Breast epithelium (tissue), 4 donors: Measurements from ENCODE around the gene PPRC1. TPM values are rescaled to one million over a fixed set of nuclear protein-coding genes. Genes with fewer than 3 reads are reported as not detected.
A peak's percentile ranks its signal among the peaks of the same experiment; 100 is the strongest.

Experiments used
- DNase-seq, 2 donors: peaks; one replicate each; pipeline ENCODE4 v3.0.0-alpha.2; 2019; ENCODE audit warnings: low spot score in 2 of 2
- H3K27ac ChIP-seq, 2 donors: fragments of 200-600 bp; sonication (generic) in 1 of 2; one replicate each; pipeline ENCODE4 v1.5.1; 2016 to 2019; ENCODE audit warnings: mild to moderate bottlenecking in 1 of 2
- H3K27me3 ChIP-seq, 2 donors: fragments of 200-600 bp; sonication (generic) in 1 of 2; one replicate each; pipeline versions ENCODE4 v1.5.1 to v1.6.0; 2017 to 2019; ENCODE audit warnings: control low read depth in 1 of 2, mild to moderate bottlenecking in 1 of 2
- H3K36me3 ChIP-seq: fragments of 200-600 bp; one replicate; pipeline ENCODE4 v1.5.1; 2019
- H3K4me1 ChIP-seq, 2 donors: fragments of 200-600 bp; sonication (generic); one replicate each; pipeline ENCODE4 v1.5.1; 2016 to 2019; ENCODE audit warnings: control low read depth in 1 of 2
- H3K4me3 ChIP-seq, 3 donors: fragments of 200-600 bp; sonication (generic); 1 replicate in 2 of 3; 2 replicates in 1 of 3; pipeline ENCODE4 v1.5.1; 2016 to 2019; ENCODE audit warnings: mild to moderate bottlenecking in 3 of 3, moderate library complexity in 2 of 3
- H3K9me3 ChIP-seq, 2 donors: fragments of 200-600 bp; sonication (generic) in 1 of 2; one replicate each; pipeline ENCODE4 v1.5.1; 2016 to 2019; ENCODE audit warnings: control low read depth in 1 of 2
- CTCF ChIP-seq, 3 donors: fragments of 450-650 bp; IDR thresholded peaks; one replicate each; pipeline ENCODE4 v1.5.1; 2016 to 2017; ENCODE audit warnings: antibody characterized with exemption in 3 of 3, mild to moderate bottlenecking in 3 of 3, moderate library complexity in 3 of 3
- POLR2A ChIP-seq: fragments of 450-650 bp; IDR thresholded peaks from one replicate; pipeline ENCODE4 v1.6.1; 2016; ENCODE audit warnings: antibody characterized with exemption, mild to moderate bottlenecking, moderate library complexity
- POLR2AphosphoS5 ChIP-seq, 3 donors: sonication (generic); formaldehyde crosslinking; IDR thresholded peaks; one replicate each; pipeline ENCODE4 v1.6.1; 2017; ENCODE audit warnings: antibody characterized with exemption in 3 of 3
- intact Hi-C: fragments of 100-400 bp; cut with DNase I; formaldehyde crosslinking; loops from one replicate; pipeline ENCODE4 v1.15.1; 2023; ENCODE audit warnings: low total_unique reads
- total RNA-seq, 3 donors: library from RNA; depleted of rRNA; stranded (reverse); fragments of >200 nt; gene quantifications; one replicate each; pipeline ENCODE4 v1.1.0, GENCODE V29; 2016

PPRC1 gene
- total RNA-seq, 3 donors from 2014 or later = 9.1 to 21.0 (median 19.8) TPM

- Histone ChIP-seq H3K9me3 (no peaks in the 10 kb centered on the region), H3K27ac (peak overlapping the region; percentile 98 to 100), H3K4me1 (peaks cover 27 to 49% of the 10 kb centered on the region in 2 donors), H3K4me3 (peak overlapping the region; percentile 14 to 96 (median 87)), H3K36me3 (no peaks in the 10 kb centered on the region), H3K27me3 (no peaks in the 10 kb centered on the region)
- DNase-seq = peak; percentile 72 to 89
- intact Hi-C loops = no loop called here
- no peak for TF ChIP-seq POLR2A
- TF ChIP-seq POLR2AphosphoS5 (IDR thresholded peaks at IDR 0.05) = peak; percentile 36 to 56 (median 48)
- peak in 1 of 3 donors; percentile 15 for TF ChIP-seq CTCF (IDR thresholded peaks at IDR 0.05)
Observed at GRCh38 chr10:102117391-102118159, 15.3 kb upstream of the PPRC1 start.

GRCh38 chr10:102118867-102119266 is 14.0 kb upstream of the PPRC1 start:
- TF ChIP-seq POLR2AphosphoS5 (IDR thresholded peaks at IDR 0.05) = no peak
- no peak for TF ChIP-seq POLR2A
- no peak for TF ChIP-seq CTCF (IDR thresholded peaks at IDR 0.05)
- H3K4me3 ChIP-seq = peak overlapping the region; percentile 80 to 96 (median 87)
- peak in 1 of 2 donors; percentile 53 for DNase-seq
- no peaks in the 10 kb centered on the region for H3K27me3 ChIP-seq
- intact Hi-C loops = no loop called here
- H3K27ac ChIP-seq = peak overlapping the region; percentile 98 to 100
- H3K36me3 ChIP-seq = no peaks in the 10 kb centered on the region
- H3K4me1 ChIP-seq = peaks cover 21 to 41% of the 10 kb centered on the region in 2 donors
- H3K9me3 ChIP-seq = no peaks in the 10 kb centered on the region

- Histone ChIP-seq H3K27ac (peak overlapping the region; percentile 98 to 100), H3K9me3 (no peaks in the 10 kb centered on the region), H3K36me3 (no peaks in the 10 kb centered on the region), H3K4me3 (peak overlapping the region; percentile 80 to 96 (median 87)), H3K4me1 (peaks cover 21 to 38% of the 10 kb centered on the region in 2 donors), H3K27me3 (no peaks in the 10 kb centered on the region)
- DNase-seq = peak; percentile 74 to 93
- intact Hi-C loops = no loop called here
- peak in 2 of 3 donors; percentile 6 to 35 for TF ChIP-seq POLR2AphosphoS5 (IDR thresholded peaks at IDR 0.05)
- no peak for TF ChIP-seq CTCF (IDR thresholded peaks at IDR 0.05)
- peak; percentile 73 for TF ChIP-seq POLR2A
Observed at GRCh38 chr10:102119417-102120141, 13.3 kb upstream of the PPRC1 start.

GRCh38 chr10:102120142-102120990 is 12.5 kb upstream of the PPRC1 start, which contains the start of gene LDB1:
LDB1 (minus strand) TSS chr10:102120368; CDS start chr10:102120110, 258 bp downstream.
- Histone ChIP-seq H3K9me3 (no peaks in the 10 kb centered on the region), H3K27me3 (no peaks in the 10 kb centered on the region), H3K27ac (peak within 1 kb of the TSS; percentile 98 to 100), H3K4me3 (peak within 1 kb of the TSS; percentile 80 to 96 (median 87)), H3K36me3 (no peaks in the 10 kb centered on the region), H3K4me1 (peaks cover 19 to 37% of the 10 kb centered on the region in 2 donors)
- DNase-seq = peak; percentile 70 to 76
- TF ChIP-seq CTCF (IDR thresholded peaks at IDR 0.05) (no peak), POLR2A (peak; percentile 92), POLR2AphosphoS5 (IDR thresholded peaks at IDR 0.05) (peak; percentile 92 to 94 (median 92))
- intact Hi-C loops = no loop called here
